Measurements from ENCODE around the gene NUP133.

NUP133 gene

GRCh38 chr1:229529639-229530038 lies 21.5 kb upstream of the NUP133 start:
- Histone ChIP-seq H3K36me3 (ENCODE audit: control insufficient read depth in 2 of 2, insufficient read depth in 1 of 2, low read length in 2 of 2) (peaks cover 56 to 84% of the 10 kb centered on the region in 2 experiments), H3K4me1 (ENCODE audit: control insufficient read depth, insufficient read depth, low read length) (no peaks in the 10 kb centered on the region), H3K9me3 (ENCODE audit: control insufficient read depth, insufficient read depth, low read depth, low read length) (no peaks in the 10 kb centered on the region), H3K27ac (ENCODE audit: extremely low read depth, low read depth, low read length) (no peak overlapping the region), H3K4me3 (ENCODE audit: low read depth, low read length) (no peak overlapping the region)
- POLR2A ChIA-PET: interaction anchor here (0.7 kb wide), 1 partner anchor 29 kb away, joined by 3 read pairs; the partner anchor contains the start of gene ABCB10
- TF ChIP-seq ZSCAN5A (tag by site-specific recombination; IDR thresholded peaks at IDR 0.05) (no peak), EGR2 (tag by site-specific recombination; IDR thresholded peaks at IDR 0.05; ENCODE audit: low read depth) (no peak), GLI2 (tag by site-specific recombination; IDR thresholded peaks at IDR 0.05; ENCODE audit: borderline replicate concordance, low read depth) (no peak), ZNF324 (tag by site-specific recombination; IDR thresholded peaks at IDR 0.05) (no peak), PATZ1 (tag by site-specific recombination; IDR thresholded peaks at IDR 0.05) (no peak), ZNF518A (tag by site-specific recombination; conservative IDR thresholded peaks at IDR 0.05; ENCODE audit: low read depth) (no peak)
- CTCF ChIA-PET: interaction anchor here (0.6 to 2.4 kb wide), 3 partner anchors 14 to 158 kb away, joined by 3 to 7 read pairs (median 7); no protein-coding TSS in a partner anchor

- TF ChIP-seq ZNF664 (tag by site-specific recombination; IDR thresholded peaks at IDR 0.05) (peak; percentile 16; the same call in 1 of the 2 replicates), ZNF488 (tag by site-specific recombination; IDR thresholded peaks at IDR 0.05) (no peak), ZNF558 (tag by site-specific recombination; IDR thresholded peaks at IDR 0.05) (no peak), ZBTB10 (tag by site-specific recombination; IDR thresholded peaks at IDR 0.05) (no peak)
- Histone ChIP-seq H3K9me3 (ENCODE audit: control insufficient read depth, insufficient read depth, low read depth, low read length) (no peaks in the 10 kb centered on the region), H3K4me1 (ENCODE audit: control insufficient read depth, insufficient read depth, low read length) (no peaks in the 10 kb centered on the region), H3K4me3 (ENCODE audit: low read depth, low read length) (no peak overlapping the region), H3K27ac (ENCODE audit: extremely low read depth, low read depth, low read length) (no peak overlapping the region), H3K36me3 (ENCODE audit: control insufficient read depth in 2 of 2, insufficient read depth in 1 of 2, low read length in 2 of 2) (peaks cover 48 to 86% of the 10 kb centered on the region in 2 experiments)
- ChIA-PET POLR2A (interaction anchor here (0.7 to 2.2 kb wide), 2 partner anchors 18 to 63 kb away, joined by 4 to 5 read pairs; partner anchors contain the start of gene NUP133), CTCF (interaction anchor here (1.7 to 3.0 kb wide), 3 partner anchors 10 to 271 kb away, joined by 4 to 26 read pairs (median 4); partner anchors contain the start of gene ABCB10)
These were observed 18.6 kb upstream of the NUP133 start for GRCh38 chr1:229526695-229527094.
